Measurements from ENCODE around the gene DYNC2LI1. TPM values are rescaled to one million over a fixed set of nuclear protein-coding genes. Genes with fewer than 3 reads are reported as not detected.

Gene DYNC2LI1
- total RNA-seq, 1 donor from 2014 or later, result 8.1 TPM

- intact Hi-C loops (cut with micrococcal nuclease), result no loop called here
- no peak for DNase-seq
- peaks cover 99% of the 10 kb centered on the region for H3K27me3 ChIP-seq (ENCODE audit: low read depth)
These were observed 81.5 kb downstream of the DYNC2LI1 start for GRCh38 chr2:43855292-43855691.

More at GRCh38 chr2:43855292-43855691, 81.5 kb downstream of the DYNC2LI1 start:
- Histone ChIP-seq H3K27ac (replicated peaks) (no peak overlapping the region), H3K4me1 (no peaks in the 10 kb centered on the region), H3K9me3 (replicated peaks) (no peaks in the 10 kb centered on the region), H3K36me3 (no peaks in the 10 kb centered on the region), H3K4me3 (no peak overlapping the region)
- no peak for TF ChIP-seq CTCF (IDR thresholded peaks at IDR 0.05; ENCODE audit: borderline replicate concordance)

Other genes with a start within 250 kb of the DYNC2LI1 start
- gene THADA, start 178.0 kb upstream of the DYNC2LI1 start, total RNA-seq, result 15.4 TPM
- gene PLEKHH2, start 136.8 kb upstream of the DYNC2LI1 start, total RNA-seq, result 1.3 TPM
- gene C1GALT1C1L, start 97.6 kb upstream of the DYNC2LI1 start, total RNA-seq, result 1.2 TPM
- not detected for gene ABCG5, start 64.8 kb downstream of the DYNC2LI1 start, total RNA-seq
- gene ABCG8, start 64.9 kb downstream of the DYNC2LI1 start, total RNA-seq, result not detected
- 85.8 TPM for gene LRPPRC, start 221.9 kb downstream of the DYNC2LI1 start, total RNA-seq

Measured in left ventricle myocardium inferior (tissue), 1 donor.